HG03139 (cell line): ENCODE data around the gene GRIA1.

Experiments used
- ATAC-seq: cut with Tn5 transposase; IDR thresholded peaks from one replicate; pipeline ENCODE4 v1.9.1; 2021; ENCODE audit not compliant: unreplicated experiment

GRIA1 gene

DNA sequence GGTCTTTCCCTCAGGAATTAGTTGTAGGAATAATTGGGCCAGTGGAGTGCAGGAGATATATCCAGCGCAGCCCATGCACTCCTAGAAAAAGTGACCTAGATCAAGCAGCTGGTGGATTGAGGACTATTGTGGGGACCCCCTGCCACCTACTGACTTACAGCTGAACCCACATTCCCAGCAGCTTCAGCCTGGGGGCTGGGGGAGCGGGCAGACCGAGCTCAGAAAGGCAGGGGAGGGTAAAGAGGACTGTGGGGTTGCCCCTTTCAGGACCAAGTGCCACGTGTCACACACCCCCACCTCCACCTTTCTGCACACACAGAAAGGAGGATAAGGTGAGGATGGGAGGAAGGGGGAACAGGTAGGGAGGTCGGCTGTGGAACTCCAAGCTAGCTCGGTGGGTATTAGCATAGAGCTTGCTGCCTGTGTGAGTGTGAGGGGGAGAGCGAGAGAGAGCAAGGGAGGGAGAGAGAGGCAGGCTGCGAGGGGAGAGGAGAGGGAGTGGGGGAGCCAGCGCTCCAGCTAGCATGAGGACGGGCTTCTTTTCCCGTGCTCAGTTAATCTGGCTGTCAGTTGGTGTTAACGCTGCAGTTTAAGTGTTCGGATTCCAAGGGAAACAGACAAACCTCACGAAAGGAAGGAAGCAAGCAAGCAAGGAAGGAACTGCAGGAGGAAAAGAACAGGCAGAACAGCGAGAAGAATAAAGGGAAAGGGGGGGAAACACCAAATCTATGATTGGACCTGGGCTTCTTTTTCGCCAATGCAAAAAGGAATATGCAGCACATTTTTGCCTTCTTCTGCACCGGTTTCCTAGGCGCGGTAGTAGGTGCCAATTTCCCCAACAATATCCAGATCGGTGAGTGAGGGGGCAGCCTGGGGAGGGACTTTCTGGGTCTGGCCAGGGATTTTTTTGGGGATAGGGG is at the start of gene GRIA1:
TSS of gene GRIA1 (plus strand) at position 553 of the 920 bp plus-strand sequence.
- no peak for ATAC-seq

DNA sequence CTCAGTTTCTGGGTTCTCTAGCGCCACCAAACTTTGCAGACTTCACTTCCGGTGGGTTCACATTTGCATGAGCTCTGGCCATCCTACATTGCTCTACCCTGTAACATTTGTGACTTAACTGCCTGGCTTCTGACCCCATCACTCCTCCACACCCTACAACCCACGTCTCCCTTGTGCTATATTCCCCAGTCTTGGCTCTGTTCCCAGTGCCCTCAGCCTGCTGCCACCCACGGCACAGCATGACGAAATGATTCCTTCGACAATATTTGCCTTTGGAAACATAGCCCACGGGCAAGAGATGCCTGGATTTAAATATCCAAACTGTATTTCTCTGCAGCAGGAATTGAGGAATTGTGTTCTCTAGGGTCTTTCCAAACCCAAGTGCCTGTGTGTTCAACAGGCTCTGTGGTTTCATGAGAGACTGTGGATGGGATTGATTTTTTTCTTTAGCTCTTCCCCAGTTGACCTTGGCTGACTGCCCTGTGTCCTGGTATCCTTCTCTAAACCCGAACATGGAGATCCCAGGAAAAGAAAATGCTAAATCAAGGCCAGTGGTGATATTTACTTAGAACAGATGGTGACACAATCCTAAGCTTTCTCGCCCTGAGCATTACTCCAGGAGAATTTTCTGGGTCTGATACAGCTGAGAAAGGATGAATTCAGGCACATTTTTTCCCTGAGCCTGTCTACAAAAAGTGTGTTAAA is 44.4 kb upstream of the GRIA1 start:
- ATAC-seq = no peak

DNA sequence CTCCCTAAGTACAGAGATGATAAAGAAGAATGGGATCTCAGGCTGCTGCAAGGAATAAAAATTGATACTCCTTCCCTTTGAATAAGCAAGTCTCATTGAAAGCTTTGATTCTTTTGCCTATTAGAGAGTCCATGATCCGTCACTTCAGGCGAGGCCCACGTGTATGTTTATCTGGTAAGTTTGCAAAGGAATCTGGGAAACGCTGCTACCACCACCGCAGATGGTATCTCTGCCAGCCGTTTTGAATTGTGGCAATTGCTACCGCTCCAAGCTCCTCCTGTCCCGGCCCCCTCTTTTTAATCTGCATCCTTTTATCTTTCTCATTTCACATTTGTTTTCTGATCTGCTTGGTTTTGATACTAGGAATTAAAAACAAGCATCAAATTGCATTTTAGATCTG is 42.9 kb upstream of the GRIA1 start:
- no peak for ATAC-seq

- no peak for ATAC-seq
Observed at GRCh38 chr5:153456354-153456753, 34.1 kb upstream of the GRIA1 start.

DNA sequence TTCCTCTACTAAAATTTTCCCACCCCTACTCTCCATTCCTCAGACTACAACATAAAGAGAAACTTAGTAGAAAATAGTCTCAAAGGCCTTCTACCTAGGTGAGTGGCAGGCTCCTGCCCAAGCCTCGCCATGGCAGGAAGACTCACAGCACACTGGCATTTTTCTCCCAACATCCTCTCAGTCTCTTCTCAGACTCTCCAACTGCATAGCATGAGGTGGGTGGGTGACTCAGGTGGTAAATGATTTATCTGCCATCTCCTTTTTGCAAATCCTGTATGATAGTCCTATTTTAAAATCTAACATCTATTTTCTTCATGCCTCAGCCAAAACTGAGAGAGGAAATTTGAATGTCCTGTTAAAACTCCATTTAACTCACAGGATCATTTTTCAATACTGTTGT is 33.5 kb upstream of the GRIA1 start:
- no peak for ATAC-seq

DNA sequence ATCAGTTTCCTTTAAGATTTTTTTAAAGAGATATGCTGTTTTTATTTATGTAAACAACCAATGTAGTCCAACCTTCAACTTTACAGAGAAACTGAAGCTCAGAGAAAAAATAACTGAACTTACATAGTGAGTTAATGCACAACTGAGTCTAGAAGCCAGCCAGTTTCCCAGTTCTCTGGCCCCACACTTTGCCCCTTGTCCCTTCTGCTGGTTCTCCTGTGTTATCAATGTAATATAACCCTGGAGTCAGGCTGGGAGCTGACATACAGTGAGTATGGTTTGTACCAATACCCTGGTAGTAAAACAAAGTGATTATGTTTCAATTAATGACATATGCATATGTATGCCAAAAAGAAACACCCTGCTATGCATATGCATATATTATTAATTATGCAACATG is 32.2 kb upstream of the GRIA1 start:
- ATAC-seq = no peak

DNA sequence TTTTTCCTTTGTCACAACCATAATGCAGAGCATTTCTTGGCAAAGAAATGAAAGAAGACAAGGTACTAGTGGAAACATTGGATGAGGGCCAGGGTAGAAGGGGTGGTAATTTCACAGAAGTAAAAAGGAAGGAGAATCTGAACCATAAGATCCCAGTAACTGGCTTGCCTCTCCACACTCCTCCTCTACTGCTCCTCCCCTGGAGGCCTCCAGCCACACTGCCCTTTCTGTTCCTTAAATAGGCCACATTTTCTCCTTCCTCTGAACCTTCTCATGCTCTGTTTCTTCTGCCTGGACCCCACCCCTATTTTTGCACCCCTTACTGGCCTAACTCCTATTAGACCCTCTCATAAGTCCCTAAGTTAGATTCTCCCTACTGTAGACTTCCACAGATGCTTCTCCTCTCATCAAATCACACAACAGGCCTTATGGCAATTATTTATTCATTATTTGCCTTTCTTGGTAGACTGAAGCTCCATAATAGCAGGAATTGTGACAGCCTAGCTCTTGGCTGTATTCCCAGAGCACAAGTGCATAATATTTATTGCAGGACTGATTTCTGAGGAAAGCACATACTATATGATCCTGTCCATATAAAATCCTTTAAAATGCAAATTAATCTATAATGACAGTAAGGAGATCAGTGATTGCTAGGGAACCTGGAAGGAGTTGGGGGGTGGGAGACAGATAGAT is 31.3 kb upstream of the GRIA1 start:
- ATAC-seq = no peak

- no peak for ATAC-seq
Observed at GRCh38 chr5:153460421-153460820, 30.0 kb upstream of the GRIA1 start.

DNA sequence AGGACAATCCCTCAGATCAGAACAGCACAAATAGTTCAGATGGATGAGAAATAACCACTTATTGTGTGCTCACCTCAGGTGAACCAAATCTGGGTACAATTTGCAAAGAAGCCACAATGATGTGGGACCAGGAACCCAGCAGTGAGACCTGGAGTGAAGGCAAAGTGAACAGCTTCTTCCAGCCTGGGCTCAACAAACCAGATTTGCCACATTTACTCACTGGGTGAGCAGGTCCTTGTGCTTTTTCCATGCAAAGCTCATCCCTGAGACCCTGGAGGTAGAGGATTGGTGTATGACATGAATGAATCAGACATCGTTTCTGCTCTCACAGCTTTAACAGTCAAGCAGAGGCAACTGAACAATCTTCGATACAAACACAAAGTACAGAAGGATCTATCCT is 29.1 kb upstream of the GRIA1 start:
- ATAC-seq = no peak

GRCh38 chr5:153463806-153464205 is 26.7 kb upstream of the GRIA1 start:
- no peak for ATAC-seq

DNA sequence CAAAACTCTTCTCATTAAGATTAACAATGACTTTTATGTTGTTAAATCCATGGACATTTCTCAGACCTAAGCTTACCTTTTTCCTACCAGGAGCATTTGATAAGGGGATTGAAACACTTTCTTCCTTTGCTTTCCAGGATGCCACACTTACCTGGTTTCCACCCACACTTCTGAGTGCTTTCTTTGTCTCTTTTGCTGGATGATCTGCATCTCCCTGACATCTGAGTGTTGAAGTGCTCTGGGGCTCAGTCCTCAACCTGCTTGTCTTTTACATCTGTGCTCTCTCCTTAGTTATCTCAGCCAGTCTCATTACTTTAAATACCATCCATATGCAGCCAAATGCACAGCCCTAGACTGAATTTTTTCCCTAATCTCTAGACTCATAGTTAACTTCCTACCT is 22.9 kb upstream of the GRIA1 start:
- no peak for ATAC-seq

DNA sequence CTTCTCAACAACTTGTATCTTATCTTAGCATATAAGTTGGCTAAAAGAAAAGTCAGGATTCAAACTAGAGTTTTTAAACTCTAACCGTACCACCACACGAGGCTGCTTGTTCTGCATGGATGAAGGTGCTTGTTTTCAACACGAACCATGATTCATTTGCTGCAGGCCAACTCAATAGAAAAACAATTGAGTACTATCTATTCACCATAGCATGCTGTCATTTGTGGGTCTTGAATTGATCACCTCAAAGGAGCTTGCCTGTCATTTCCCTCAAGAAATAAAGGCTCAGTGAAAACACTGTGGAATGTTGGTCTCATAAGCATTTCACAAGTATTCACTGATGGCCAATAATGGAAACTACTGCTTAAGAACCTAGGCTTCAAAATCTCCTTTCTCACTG is 21.0 kb upstream of the GRIA1 start:
- ATAC-seq = no peak

DNA sequence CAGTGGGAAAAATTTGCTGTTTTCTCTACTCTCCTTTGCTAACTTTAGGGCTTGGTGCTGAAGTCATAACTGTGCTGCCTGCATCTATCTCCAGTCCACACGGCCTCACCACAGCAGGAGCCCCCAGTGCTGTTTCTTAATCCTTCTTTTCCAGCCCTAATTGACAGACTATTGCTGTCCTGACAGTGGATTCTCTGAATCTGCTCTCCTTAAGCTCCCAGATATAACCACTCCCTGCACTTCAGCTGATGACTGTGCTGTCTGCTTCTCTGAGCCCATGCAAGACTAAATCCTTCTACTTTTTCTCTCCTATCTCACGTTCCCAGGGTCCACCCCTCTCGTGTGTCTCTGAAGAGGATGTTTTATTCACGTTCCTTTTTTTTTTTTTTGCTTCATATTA is 19.7 kb upstream of the GRIA1 start:
- ATAC-seq = no peak

- ATAC-seq = no peak
Observed at GRCh38 chr5:153476767-153477166, 13.7 kb upstream of the GRIA1 start.

- peak; percentile 94 for ATAC-seq
Observed at GRCh38 chr5:153480401-153480800, 10.1 kb upstream of the GRIA1 start.

DNA sequence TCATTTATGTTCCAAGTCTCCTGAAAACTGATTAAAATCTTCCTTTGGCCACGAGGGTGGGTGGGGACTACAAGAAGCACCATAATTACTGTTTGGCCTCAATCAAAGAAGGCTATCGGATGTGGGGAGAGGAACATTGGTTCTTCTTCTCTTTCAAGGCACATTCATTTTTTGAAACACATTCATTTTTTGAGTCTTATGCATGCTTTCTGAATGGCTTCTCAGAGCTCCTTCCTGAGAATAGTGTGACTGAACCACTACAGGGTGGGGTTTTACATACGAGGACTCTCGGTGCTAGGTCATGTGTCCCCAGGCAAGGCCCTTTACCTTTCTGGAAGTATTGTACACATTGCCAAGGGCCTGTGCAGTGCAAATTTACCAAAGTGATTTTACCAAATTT is 7.0 kb upstream of the GRIA1 start:
- ATAC-seq = no peak

DNA sequence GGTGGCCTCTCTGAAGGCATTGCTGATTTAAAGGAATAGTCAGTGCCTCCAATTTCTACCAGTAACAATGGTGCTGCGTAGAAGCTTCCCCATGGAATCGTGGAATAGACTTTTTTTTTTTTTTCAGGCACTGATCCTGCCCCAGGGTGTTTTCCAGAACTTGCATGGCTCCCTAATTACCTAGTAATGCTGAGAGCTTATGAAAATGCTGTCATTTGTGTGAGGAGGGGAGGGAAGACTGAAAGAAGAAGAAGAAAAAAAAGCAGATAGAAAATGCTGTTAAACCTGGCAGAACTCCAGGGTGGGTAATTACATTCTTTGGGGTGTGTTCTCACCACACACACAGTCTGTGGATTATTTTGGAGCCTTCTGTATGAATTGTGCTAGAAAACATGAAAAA is 4.8 kb upstream of the GRIA1 start:
- no peak for ATAC-seq

DNA sequence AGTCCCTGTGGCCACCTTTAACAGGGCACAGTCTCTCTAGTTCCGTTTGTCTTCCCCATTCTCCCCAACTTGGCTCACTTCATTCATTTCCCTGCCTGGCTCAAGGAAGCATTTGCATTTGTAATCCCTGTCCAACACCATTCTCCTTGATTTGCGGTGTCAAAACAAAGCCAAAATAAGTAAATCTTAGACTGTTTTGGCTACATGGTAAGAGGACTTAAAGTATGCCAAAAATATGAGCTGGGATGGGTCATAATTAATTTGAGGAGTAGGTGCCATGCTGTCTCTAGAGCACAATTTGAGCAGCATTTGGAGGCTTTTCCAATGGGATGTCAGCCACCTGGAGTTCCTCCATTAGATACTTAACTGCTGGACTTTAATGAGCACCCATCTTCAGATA is 3.7 kb upstream of the GRIA1 start:
- ATAC-seq = no peak

DNA sequence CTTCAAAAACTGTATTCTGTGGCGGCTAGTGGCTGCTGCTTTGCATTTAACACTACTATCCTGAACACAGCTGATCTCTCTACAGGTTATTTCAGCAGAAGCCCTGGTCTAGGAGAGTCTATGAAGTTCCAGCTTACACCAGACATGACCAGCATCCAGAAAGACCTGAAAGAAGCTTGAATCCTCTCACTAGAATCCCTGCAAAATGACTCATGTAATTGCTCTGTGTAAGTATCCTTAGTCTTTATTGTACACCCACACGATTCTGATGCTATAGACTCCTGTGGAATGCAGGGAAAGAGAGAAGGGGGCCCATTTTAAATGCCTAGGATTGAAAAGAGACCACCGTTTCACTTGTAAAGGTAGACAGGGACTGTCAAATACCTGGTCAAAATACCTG is 859 bp upstream of the GRIA1 start:
- no peak for ATAC-seq

DNA sequence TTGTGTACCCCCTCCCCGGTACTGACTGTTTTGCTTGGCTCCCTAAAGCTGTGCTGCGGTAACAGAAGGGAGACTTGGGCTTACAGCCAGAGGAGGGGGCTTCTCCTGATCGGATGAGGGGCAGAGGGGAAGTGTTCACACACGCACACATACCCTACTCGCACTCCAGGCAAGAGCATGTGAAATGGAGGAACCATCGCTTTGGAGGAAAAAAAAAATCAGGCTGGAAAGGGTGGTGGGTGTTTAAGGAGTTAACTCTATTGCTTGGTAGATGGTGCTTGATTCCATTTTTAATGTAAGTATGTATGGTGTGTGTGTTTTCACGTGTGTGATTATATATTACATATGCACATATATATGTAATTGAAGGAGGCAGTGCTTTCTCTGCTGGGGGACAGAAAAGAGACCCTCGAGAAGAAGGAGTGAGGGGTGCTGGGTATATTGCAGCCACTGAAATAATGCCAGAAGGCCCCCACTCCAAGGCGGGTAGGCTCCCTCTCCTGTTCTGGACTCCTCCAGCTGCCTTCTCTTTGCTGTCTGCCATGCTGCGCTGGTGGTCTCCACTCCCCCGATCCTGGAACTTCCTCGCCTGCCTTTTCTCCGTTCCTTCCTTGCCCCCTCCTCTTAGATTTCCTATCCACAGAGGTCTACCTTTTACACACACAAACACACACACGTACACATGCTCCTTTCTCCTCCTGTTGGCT is 721 bp downstream of the GRIA1 start:
- ATAC-seq = no peak

GRCh38 chr5:153491856-153492255 is 1.4 kb downstream of the GRIA1 start:
- ATAC-seq = no peak
